A549 treated with AZD2906 at 1 μM for 4 hours (cell line): Measurements from ENCODE around the gene ADAMTS5. TPM values are rescaled to one million over a fixed set of nuclear protein-coding genes. Genes with fewer than 3 reads are reported as not detected.

Experiments
- total RNA-seq: library from RNA; stranded (reverse); fragments of 200-300 nt; extraction: Qiagen RNA extraction; gene quantifications from 5 replicates; pipeline ENCODE4 v1.2.3, GENCODE V29; 2022

Gene ADAMTS5
- total RNA-seq = not detected in 5 replicates

GRCh38 chr21:26967062-26967913 is at the start of gene ADAMTS5:
Gene ADAMTS5, minus strand, starts transcription at chr21:26967088. Its CDS starts 697 bp downstream, at chr21:26966391.

Other genes with a start within 250 kb of the ADAMTS5 start
- gene ADAMTS1, start 121.7 kb downstream of the ADAMTS5 start, total RNA-seq = 0.04 to 0.10 TPM (median 0.07 TPM) in 5 replicates